CD14-positive monocyte (primary cell): Measurements from ENCODE around the gene LEPR. TPM values are rescaled to one million over a fixed set of nuclear protein-coding genes. Genes with fewer than 3 reads are reported as not detected.

Source experiments
- DNase-seq, 3 donors: peaks; one replicate each; pipeline ENCODE4 v3.0.0-alpha.2; 2011 to 2022
- H2AFZ ChIP-seq: 2 replicates; pipeline ENCODE4 v1.6.0; 2012; ENCODE audit warnings: mild to moderate bottlenecking, low read depth, low read length, inconsistent platforms; ENCODE audit not compliant: insufficient read depth, poor library complexity, severe bottlenecking
- H3K27ac ChIP-seq, 2 donors: 1 replicate in 1 of 2; 2 replicates in 1 of 2; pipeline ENCODE4 v1.5.1; 2012 to 2013; ENCODE audit warnings: low read length in 2 of 2, control low read depth in 1 of 2, inconsistent platforms in 1 of 2, low read depth in 1 of 2, mild to moderate bottlenecking in 1 of 2
- H3K27me3 ChIP-seq, 2 donors: one replicate each; pipeline versions ENCODE4 v1.6.0 to v1.6.1; 2011 to 2013; ENCODE audit warnings: low read length in 2 of 2; ENCODE audit not compliant: control insufficient read depth in 2 of 2, insufficient read depth in 2 of 2
- H3K36me3 ChIP-seq, 2 donors: replicated peaks in 1 of 2; 1 replicate in 1 of 2; 2 replicates in 1 of 2; pipeline versions ENCODE4 v1.5.1 to v1.6.1; 2012 to 2013; ENCODE audit warnings: low read length in 2 of 2, control low read depth in 1 of 2, inconsistent platforms in 1 of 2, mild to moderate bottlenecking in 1 of 2; ENCODE audit not compliant: insufficient read depth in 2 of 2, control insufficient read depth in 1 of 2
- H3K4me1 ChIP-seq, 2 donors: 1 replicate in 1 of 2; 2 replicates in 1 of 2; pipeline versions ENCODE4 v1.5.1 to v1.6.1; 2012 to 2013; ENCODE audit warnings: low read length in 2 of 2, control low read depth in 1 of 2, inconsistent platforms in 1 of 2, mild to moderate bottlenecking in 1 of 2, moderate library complexity in 1 of 2; ENCODE audit not compliant: insufficient read depth in 2 of 2, control insufficient read depth in 1 of 2
- H3K4me2 ChIP-seq: replicated peaks from 2 replicates; pipeline ENCODE3; 2012; ENCODE audit warnings: low read length, moderate library complexity, mild to moderate bottlenecking; ENCODE audit not compliant: poor library complexity, severe bottlenecking; ENCODE audit errors: extremely low read depth
- H3K4me3 ChIP-seq, 3 experiments: fragments of 200-600 bp in 1 of 3; sonication (generic) in 1 of 3; replicated peaks in 1 of 3; 1 replicate in 2 of 3; 2 replicates in 1 of 3; pipeline ENCODE4 v1.5.1; 2011 to 2013; ENCODE audit warnings: low read length in 3 of 3, mild to moderate bottlenecking in 3 of 3, control low read depth in 2 of 3, low read depth in 2 of 3, inconsistent platforms in 1 of 3, moderate library complexity in 1 of 3
- H3K79me2 ChIP-seq: 2 replicates; pipeline ENCODE4 v1.6.0; 2012; ENCODE audit warnings: mild to moderate bottlenecking, control low read depth, inconsistent platforms, low read length, moderate library complexity; ENCODE audit not compliant: insufficient read depth
- H3K9ac ChIP-seq: 2 replicates; pipeline ENCODE4 v1.6.0; 2017; ENCODE audit warnings: low read length, mild to moderate bottlenecking; ENCODE audit not compliant: insufficient read depth, poor library complexity, severe bottlenecking
- H3K9me3 ChIP-seq, 2 donors: replicated peaks in 1 of 2; 1 replicate in 1 of 2; 2 replicates in 1 of 2; pipeline versions ENCODE4 v1.5.1 to v1.6.1; 2012 to 2013; ENCODE audit warnings: low read length in 2 of 2, control low read depth in 1 of 2; ENCODE audit not compliant: control insufficient read depth in 1 of 2, insufficient read depth in 1 of 2
- H4K20me1 ChIP-seq: 2 replicates; pipeline ENCODE4 v1.6.0; 2012; ENCODE audit warnings: mild to moderate bottlenecking, low read length, control low read depth, moderate library complexity; ENCODE audit not compliant: insufficient read depth
- H3K27ac Mint-ChIP-seq, 7 donors: one replicate each; pipeline ENCODE4 v1.8.0; 2020; ENCODE audit warnings: mild to moderate bottlenecking in 7 of 7, mixed read lengths in 7 of 7, moderate library complexity in 6 of 7, inconsistent platforms in 2 of 7
- H3K27me3 Mint-ChIP-seq, 3 donors: one replicate each; pipeline ENCODE4 v1.8.0; 2021 to 2022; ENCODE audit warnings: low read depth in 3 of 3, mild to moderate bottlenecking in 3 of 3, mixed read lengths in 3 of 3, moderate library complexity in 3 of 3, inconsistent platforms in 1 of 3
- H3K36me3 Mint-ChIP-seq, 2 donors: one replicate each; pipeline ENCODE4 v1.8.0; 2020; ENCODE audit warnings: mixed read lengths in 2 of 2, inconsistent platforms in 1 of 2, mild to moderate bottlenecking in 1 of 2
- H3K4me1 Mint-ChIP-seq: one replicate; pipeline ENCODE4 v1.8.0; 2020; ENCODE audit warnings: mild to moderate bottlenecking, mixed read lengths
- H3K4me3 Mint-ChIP-seq, 2 donors: one replicate each; pipeline ENCODE4 v1.8.0; 2020; ENCODE audit warnings: mild to moderate bottlenecking in 2 of 2, mixed read lengths in 2 of 2, moderate library complexity in 1 of 2
- H3K9me3 Mint-ChIP-seq, 7 donors: one replicate each; pipeline ENCODE4 v1.8.0; 2020 to 2022; ENCODE audit warnings: mixed read lengths in 7 of 7, mild to moderate bottlenecking in 6 of 7, moderate library complexity in 6 of 7, inconsistent platforms in 2 of 7
- WGBS: methylation state at CpG from one replicate; pipeline ENCODE4 v1.1.5; 2013; ENCODE audit warnings: missing lambda C conversion rate; ENCODE audit not compliant: insufficient coverage; 5-methylcytosine and 5-hydroxymethylcytosine counted together
- intact Hi-C, 2 donors: fragments of 100-400 bp; cut with micrococcal nuclease; formaldehyde crosslinking; loops; one replicate each; pipeline versions ENCODE4 v1.15.0 to v1.15.1; 2023
- polyA plus RNA-seq, 3 donors: library from polyadenylated mRNA; depleted of rRNA in 1 of 3; unstranded in 2 of 3; stranded (reverse) in 1 of 3; fragments of 300-500 nt in 2 of 3; fragments of >200 nt in 1 of 3; fragmentation: Illumina TruSeq in 2 of 3; gene quantifications; 1 replicate in 2 of 3; 2 replicates in 1 of 3; pipeline ENCODE4 v1.2.3, GENCODE V29; 2012 to 2021
- TF ChIP-seq, protein P1 (sequence below): fragments of 200-600 bp; IDR thresholded peaks from one replicate; pipeline ENCODE4 v1.8.0; 2022; ENCODE audit warnings: antibody characterized with exemption, mild to moderate bottlenecking

Gene LEPR
- polyA plus RNA-seq, 3 donors, result 0.85 to 3.0 (median 1.0) TPM

DNA sequence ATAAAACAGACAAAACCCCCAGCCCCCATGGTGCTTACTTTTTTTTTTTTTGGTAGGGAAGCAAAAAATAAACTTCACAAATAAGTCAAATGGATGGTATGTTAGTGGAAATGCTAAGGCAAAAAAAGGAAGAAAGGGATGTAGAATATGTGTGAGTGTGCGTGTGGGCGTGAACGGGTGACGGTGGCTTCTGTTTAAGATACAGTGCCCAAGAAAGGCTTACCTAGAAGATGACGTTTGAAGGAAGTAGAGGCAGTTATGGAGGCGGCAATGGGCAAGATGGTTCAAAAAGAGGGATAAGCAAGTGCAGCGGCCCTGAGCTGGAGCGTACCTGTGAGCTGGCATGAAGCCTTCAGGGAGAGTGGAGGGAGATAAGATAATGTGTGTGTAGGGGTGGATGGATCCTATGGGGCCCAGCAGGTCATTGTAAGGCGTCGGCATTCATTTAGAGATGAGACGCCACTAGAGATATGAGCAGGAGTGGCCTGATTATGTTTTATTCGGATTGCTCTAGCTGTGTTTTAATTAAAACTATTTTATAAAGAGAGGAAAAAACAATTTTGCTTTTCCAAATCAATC is 19.9 kb downstream of the LEPR start:
- Histone ChIP-seq H3K9ac (no peak overlapping the region), H3K4me3 (no peak overlapping the region), H4K20me1 (no peaks in the 10 kb centered on the region), H3K79me2 (no peaks in the 10 kb centered on the region), H3K27me3 (no peaks in the 10 kb centered on the region), H3K9me3 (no peaks in the 10 kb centered on the region), H3K36me3 (peaks cover 6 to 16% of the 10 kb centered on the region in 2 donors), H2AFZ (no peak overlapping the region), H3K27ac (no peak overlapping the region), H3K4me2 (no peak overlapping the region), H3K4me1 (no peaks in the 10 kb centered on the region)
- Mint-ChIP-seq H3K27ac (no peak overlapping the region), H3K27me3 (peaks cover 0 to 2% (median 0%) of the 10 kb centered on the region in 3 donors), H3K4me1 (no peaks in the 10 kb centered on the region), H3K4me3 (no peak overlapping the region), H3K9me3 (peaks cover 0 to 3% (median 0%) of the 10 kb centered on the region in 7 donors), H3K36me3 (peaks cover 9 to 14% of the 10 kb centered on the region in 2 donors)
- 74% methylated on average over 8 of the region's 12 CpGs for WGBS
- TF ChIP-seq, protein P1, sequence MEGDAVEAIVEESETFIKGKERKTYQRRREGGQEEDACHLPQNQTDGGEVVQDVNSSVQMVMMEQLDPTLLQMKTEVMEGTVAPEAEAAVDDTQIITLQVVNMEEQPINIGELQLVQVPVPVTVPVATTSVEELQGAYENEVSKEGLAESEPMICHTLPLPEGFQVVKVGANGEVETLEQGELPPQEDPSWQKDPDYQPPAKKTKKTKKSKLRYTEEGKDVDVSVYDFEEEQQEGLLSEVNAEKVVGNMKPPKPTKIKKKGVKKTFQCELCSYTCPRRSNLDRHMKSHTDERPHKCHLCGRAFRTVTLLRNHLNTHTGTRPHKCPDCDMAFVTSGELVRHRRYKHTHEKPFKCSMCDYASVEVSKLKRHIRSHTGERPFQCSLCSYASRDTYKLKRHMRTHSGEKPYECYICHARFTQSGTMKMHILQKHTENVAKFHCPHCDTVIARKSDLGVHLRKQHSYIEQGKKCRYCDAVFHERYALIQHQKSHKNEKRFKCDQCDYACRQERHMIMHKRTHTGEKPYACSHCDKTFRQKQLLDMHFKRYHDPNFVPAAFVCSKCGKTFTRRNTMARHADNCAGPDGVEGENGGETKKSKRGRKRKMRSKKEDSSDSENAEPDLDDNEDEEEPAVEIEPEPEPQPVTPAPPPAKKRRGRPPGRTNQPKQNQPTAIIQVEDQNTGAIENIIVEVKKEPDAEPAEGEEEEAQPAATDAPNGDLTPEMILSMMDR, result no peak
- no peak for DNase-seq
- intact Hi-C loops, result no loop called here

DNA sequence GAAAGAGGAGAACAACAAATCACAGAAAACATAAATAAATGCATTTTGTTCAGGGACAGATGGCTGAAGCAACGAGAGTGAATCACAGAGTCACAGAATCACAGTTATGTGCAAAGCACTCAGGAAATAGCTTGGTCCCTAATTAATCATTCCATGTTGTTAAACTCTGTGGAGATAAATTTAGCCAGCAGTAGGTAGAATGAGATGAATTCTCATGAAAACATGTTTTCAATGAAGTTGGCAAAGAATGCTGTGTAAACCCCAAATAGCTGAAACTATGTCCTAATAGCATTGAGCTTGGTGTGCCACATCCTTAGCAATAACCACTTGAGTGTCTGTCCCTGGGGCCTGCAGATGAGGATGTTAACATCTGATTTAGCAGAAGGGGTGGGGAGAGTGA is 20.4 kb downstream of the LEPR start:
- H3K27ac ChIP-seq, result no peak overlapping the region
- H2AFZ ChIP-seq, result no peak overlapping the region
- H3K36me3 ChIP-seq, result peaks cover 4 to 12% of the 10 kb centered on the region in 2 donors
- H3K9me3 Mint-ChIP-seq, result peaks cover 0 to 3% (median 0%) of the 10 kb centered on the region in 7 donors
- no peaks in the 10 kb centered on the region for H3K27me3 ChIP-seq
- H3K4me3 Mint-ChIP-seq, result no peak overlapping the region
- TF ChIP-seq, protein P1, result no peak
- peaks cover 0 to 2% (median 0%) of the 10 kb centered on the region in 3 donors for H3K27me3 Mint-ChIP-seq
- no peak overlapping the region for H3K4me3 ChIP-seq
- no peaks in the 10 kb centered on the region for H3K79me2 ChIP-seq
- intact Hi-C loops, result no loop called here
- 67% methylated on average over 1 of the region's 1 CpG for WGBS
- no peak overlapping the region for H3K4me2 ChIP-seq
- H3K4me1 ChIP-seq, result no peaks in the 10 kb centered on the region
- no peak overlapping the region for H3K27ac Mint-ChIP-seq
- H3K4me1 Mint-ChIP-seq, result no peaks in the 10 kb centered on the region
- H3K9me3 ChIP-seq, result no peaks in the 10 kb centered on the region
- H3K36me3 Mint-ChIP-seq, result peaks cover 7 to 10% of the 10 kb centered on the region in 2 donors
- H3K9ac ChIP-seq, result no peak overlapping the region
- no peaks in the 10 kb centered on the region for H4K20me1 ChIP-seq
- no peak for DNase-seq
